NB4 (cell line): ENCODE results near the gene U2AF2.

Experiments used
- DNase-seq: peaks from one replicate; pipeline ENCODE4 v3.0.0; 2010; ENCODE audit warnings: low read depth
- H3K4me3 ChIP-seq: one replicate; pipeline ENCODE4 v1.5.1; 2011; ENCODE audit warnings: mild to moderate bottlenecking, low read depth, low read length, moderate library complexity
- CTCF ChIP-seq: IDR thresholded peaks from one replicate; pipeline ENCODE4 v1.5.1; 2012; ENCODE audit warnings: low read depth, low read length
- MAX ChIP-seq: IDR thresholded peaks from 2 replicates; pipeline ENCODE4 v1.6.1; 2011; ENCODE audit warnings: low read depth, low read length
- MYC ChIP-seq: IDR thresholded peaks from 2 replicates; pipeline ENCODE4 v1.6.1; 2011; ENCODE audit warnings: low read depth, low read length
- POLR2A ChIP-seq: IDR thresholded peaks from 2 replicates; pipeline ENCODE4 v1.6.1; 2011; ENCODE audit warnings: mild to moderate bottlenecking; ENCODE audit not compliant: insufficient read length; ENCODE audit errors: extremely low read depth

The U2AF2 gene

DNA sequence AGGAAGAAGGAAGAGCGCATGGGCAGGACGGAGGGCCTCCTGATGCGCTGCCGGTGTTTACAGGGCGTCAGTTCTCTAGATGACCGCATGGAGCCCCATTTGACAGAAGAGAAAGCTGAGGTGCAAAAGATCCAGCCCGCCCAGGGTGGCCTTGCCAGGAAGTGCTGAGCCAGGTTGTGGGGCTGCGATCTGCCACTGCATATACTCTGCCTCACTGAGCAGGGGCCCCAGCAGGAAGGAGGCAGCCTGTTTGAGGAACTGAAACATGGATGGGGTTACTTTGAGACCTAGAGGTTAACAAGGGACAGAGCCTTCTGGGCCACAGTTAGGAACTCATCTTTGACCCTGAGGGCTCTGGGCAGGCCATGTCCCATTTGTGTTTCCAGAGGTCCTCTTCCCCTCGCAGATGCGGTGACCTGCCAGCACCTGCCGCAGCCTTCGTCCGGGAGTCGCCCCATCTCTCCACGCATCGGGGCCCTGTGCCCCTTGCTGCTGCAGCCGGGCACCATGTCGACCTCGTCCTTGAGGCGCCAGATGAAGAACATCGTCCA lies 23.4 kb downstream of the U2AF2 start:
- no peak overlapping the region for H3K4me3 ChIP-seq
- DNase-seq, result peak; percentile 76
- no peak for TF ChIP-seq POLR2A

- no peak for DNase-seq
- H3K4me3 ChIP-seq, result no peak overlapping the region
- TF ChIP-seq POLR2A, result no peak
- TF ChIP-seq MAX, result no peak
- no peak for TF ChIP-seq MYC
- TF ChIP-seq CTCF, result no peak
Measured at GRCh38 chr19:55679343-55680257, 24.8 kb downstream of the U2AF2 start.

DNA sequence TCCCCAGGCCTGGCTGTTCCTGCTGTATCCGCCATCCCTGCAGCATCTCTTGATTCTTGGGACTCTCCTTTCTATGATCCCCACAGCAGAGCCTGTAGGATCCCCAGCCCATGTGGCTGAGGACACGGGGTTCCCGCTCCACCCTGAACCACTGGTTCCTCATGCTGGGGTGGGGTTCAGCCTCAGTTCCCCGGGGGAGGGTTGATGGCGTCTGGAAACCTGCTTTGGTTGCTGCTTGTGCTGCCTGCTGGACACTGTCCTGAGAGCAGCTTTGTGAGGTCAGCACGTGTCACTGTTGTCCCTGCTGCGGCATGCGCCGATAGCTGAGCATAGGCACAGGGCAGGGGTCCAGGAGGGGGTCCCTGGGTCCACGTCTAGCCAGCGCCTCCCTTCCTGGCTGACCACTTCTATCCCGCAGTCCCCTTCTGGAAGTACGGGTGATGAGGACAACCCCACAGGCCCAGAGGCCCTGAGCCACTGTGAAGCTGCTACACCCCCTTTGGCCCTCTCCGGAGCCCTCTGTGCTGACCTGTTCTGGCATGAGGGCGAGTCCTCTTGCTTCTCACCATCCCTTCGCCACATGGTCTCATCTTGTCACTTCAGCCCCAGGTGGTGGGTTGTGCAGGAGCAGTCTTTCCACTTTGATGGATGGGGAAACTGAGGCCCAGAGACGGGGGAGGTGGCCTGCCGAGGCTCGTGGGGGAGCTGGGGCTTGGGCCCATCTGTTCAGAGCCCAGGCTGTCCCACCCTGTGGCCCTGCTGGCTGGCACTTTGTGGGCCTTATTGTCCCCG lies 25.7 kb downstream of the U2AF2 start:
- TF ChIP-seq MYC, result no peak
- no peak for TF ChIP-seq CTCF
- no peak for TF ChIP-seq MAX
- no peak for TF ChIP-seq POLR2A
- no peak for DNase-seq

DNA sequence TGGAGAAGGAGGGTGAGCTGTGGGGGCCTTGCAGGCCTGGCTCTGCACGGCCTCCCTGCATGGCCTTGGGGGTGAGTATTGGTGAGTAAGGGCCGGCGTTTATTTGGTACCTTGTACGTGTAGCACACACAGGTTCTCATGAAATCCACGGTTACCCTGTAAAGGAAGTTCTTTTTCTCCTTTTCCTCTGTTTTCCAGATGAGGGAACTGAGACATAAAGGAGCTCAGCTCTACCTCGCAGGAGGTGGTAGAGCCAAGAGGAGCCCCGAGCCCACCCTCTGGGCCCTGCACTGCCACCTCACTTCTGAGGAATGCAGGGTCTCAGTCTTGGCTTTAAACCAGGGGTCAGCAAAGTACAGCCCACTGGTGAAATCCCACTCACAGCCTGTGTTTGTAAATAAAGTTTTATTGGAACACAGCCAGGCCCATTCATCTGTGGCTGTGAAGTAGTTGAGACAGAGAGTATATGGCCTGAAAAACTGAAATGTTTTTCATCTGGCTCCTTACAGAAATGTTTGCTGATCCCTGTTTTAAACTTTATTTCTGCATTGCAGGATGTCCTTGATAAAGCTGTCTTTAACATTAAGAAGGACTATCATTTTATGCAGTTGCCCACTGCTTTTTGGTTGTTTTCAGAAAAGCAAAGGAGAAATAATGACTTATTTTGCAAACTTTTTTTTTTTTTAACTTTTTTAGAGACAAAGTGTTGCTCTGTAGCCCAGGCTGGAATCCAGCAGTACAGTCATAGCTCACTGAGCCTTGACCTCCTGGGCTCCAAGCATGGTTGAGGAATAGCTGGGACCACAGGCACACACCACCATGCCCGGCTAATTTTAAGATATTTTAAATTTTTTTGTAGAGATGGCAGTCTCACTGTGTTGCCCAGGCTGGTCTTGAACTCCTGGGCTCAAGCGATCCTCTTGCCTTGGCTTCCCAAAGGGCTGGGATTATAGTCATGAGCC lies 26.6 kb downstream of the U2AF2 start:
- no peak overlapping the region for H3K4me3 ChIP-seq
- DNase-seq, result no peak
- TF ChIP-seq MAX, result no peak
- no peak for TF ChIP-seq POLR2A
- no peak for TF ChIP-seq MYC
- TF ChIP-seq CTCF, result no peak

More for the DNA sequence above, 25.7 kb downstream of the U2AF2 start:
- H3K4me3 ChIP-seq, result no peak overlapping the region

GRCh38 chr19:55683449-55684261 lies 28.8 kb downstream of the U2AF2 start:
- no peak for DNase-seq
- no peak overlapping the region for H3K4me3 ChIP-seq
- TF ChIP-seq CTCF (no peak), MAX (no peak), MYC (no peak), POLR2A (no peak)
